ENCODE data around the gene S100A7A.
A peak's percentile ranks its signal among the peaks of the same experiment; 100 is the strongest.
"Not testable (repeated sequence)": the region's sequence is repeated elsewhere in the genome, so short reads cannot be mapped to it uniquely, and the experiment has no call there.

Gene S100A7A

GRCh38 chr1:153395776-153396175 is 20.5 kb upstream of the S100A7A start:
- DNase-seq (ENCODE audit: low read depth), result no peak

DNA sequence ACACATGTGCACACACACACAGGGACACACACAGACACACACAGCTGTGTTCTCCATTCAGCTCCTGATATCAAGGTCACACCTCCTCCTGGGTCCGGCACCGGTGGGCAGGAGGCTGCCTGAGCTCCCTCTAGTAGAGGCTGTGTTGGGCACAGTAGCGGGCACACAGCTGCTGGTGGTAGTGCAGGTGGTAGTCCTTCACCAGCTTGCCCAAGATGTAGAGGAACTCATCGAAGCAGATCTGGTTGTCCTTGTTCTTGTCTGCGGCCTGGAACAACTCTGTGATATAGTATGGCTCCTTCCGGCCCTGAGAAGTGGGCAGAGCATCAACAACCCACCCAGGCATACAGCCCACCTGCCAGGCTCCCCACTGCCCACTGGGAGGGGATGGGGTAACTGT is 19.9 kb upstream of the S100A7A start:
- DNase-seq (ENCODE audit: low read depth), result no peak

- no peak for DNase-seq (ENCODE audit: low read depth)
Measured at GRCh38 chr1:153397051-153397923, 19.0 kb upstream of the S100A7A start.

GRCh38 chr1:153397924-153398651 is 18.2 kb upstream of the S100A7A start:
- no peak for DNase-seq (ENCODE audit: low read depth)

GRCh38 chr1:153399401-153400055 is 16.8 kb upstream of the S100A7A start:
- DNase-seq (ENCODE audit: low read depth), result no peak

GRCh38 chr1:153400244-153400643 is 16.1 kb upstream of the S100A7A start:
- no peak for DNase-seq (ENCODE audit: low read depth)

- no peak for DNase-seq (ENCODE audit: low read depth)
Measured at GRCh38 chr1:153401461-153401860, 14.9 kb upstream of the S100A7A start.

DNA sequence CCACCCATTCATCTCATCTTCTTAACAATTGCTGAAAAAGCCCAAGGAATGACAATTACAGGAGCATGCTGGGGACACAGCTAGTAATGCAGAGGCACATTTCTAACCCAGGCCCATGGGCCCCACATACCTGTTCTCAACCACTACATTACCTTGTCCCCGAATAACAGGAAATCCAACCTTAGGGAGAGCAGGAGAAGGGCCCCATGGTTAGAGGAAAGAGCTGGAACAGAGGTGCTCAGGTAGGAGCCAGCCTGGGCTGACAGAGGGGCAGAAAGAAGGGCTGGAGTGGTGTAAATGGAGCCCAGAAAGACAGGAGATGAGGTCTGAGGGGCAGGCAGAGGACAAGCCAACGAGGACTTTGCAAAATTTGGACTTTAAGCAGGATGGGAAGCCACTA is 14.1 kb upstream of the S100A7A start:
- no peak for DNase-seq (ENCODE audit: low read depth)

DNA sequence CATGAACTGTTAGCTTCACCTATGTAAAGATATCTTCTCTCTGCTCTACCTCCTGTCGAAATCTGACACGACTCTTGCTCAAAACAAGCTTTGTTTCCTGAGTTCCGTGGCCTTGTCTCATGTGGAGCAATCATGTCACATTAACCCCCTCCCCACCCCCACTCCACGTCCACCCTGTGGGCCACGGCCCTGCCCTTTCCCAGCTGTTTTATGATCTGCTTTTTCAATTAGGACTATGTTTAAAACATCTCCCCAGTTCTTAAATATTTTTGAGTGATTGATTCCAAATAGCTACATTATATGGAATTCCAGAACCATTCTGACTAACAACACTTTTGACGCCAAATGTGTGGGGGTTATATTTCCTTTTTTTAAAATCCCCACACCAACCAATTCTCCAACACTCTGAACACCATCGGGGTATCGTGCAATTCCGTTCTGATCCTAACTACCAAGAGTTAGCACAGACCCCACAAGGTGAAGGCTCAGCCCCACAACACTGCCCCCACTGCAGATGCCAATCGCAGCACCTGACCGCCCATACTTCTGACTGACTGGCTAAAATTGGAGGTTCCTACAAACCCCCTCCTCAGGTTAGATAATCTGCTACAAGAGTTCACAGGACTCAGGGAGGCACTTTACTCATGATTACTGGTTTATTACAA is 12.8 kb upstream of the S100A7A start:
- no peak for DNase-seq (ENCODE audit: low read depth)

GRCh38 chr1:153404086-153404635 is 12.2 kb upstream of the S100A7A start:
- DNase-seq (ENCODE audit: low read depth), result no peak

GRCh38 chr1:153404768-153405167 is 11.6 kb upstream of the S100A7A start:
- no peak for DNase-seq (ENCODE audit: low read depth)

DNA sequence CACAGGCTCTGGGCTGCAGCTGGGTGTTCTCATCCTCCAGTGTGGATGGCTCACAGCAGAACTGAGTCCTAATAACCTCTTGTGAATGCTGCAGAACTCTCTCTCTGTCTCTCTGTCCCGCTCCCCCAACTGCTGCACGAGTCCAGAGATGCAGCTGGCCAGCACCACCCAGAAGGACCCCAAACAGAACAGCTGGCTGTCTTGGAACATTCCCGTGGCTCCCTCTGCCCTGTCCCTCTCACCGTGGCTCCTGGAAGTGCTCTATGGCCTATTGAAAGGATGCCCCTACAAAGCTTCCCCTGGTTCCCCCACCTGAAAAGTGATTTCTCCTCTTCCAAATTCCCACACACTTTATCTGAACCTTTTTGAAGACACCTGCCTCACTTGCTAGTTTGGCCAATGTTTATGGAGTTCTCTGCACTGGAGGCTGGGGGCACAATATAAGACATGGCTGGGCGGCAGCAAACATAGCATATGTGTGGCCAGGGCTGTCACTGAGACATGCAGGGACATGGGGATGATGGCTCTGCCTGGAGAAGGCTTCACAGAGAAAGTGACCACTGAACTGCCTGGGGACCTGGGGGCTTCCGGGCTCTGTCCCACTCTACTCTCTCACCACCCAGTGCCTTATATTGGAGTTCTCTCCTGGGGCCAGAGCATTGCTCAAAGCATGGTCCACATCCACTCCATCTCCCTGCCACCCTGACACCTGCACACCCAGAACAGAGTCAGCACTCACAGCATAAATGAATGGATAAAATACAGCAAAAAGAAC is 10.3 kb upstream of the S100A7A start:
- not testable (repeated sequence) for DNase-seq (ENCODE audit: low read depth)

DNA sequence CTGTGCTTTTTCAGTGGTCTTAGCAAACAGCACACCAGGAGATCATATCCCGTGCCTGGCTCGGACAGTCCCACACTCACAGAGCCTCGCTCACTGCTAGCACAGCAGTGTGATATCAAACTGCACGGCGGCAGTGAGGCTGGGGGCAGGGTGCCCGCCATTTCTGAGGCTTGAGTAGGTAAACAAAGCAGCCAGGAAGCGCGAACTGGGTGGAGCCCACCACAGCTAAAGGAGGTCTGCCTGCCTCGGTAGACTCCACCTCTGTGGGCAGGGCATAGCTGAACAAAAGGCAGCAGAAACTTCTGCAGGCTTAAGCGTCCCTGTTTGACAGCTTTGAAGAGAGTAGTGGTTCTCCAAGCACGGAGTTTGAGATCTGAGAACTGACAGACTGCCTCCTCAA is 9.0 kb upstream of the S100A7A start:
- DNase-seq (ENCODE audit: low read depth), result not testable (repeated sequence)

- DNase-seq (ENCODE audit: low read depth), result not testable (repeated sequence)
Measured at GRCh38 chr1:153413961-153414360, 2.4 kb upstream of the S100A7A start.

DNA sequence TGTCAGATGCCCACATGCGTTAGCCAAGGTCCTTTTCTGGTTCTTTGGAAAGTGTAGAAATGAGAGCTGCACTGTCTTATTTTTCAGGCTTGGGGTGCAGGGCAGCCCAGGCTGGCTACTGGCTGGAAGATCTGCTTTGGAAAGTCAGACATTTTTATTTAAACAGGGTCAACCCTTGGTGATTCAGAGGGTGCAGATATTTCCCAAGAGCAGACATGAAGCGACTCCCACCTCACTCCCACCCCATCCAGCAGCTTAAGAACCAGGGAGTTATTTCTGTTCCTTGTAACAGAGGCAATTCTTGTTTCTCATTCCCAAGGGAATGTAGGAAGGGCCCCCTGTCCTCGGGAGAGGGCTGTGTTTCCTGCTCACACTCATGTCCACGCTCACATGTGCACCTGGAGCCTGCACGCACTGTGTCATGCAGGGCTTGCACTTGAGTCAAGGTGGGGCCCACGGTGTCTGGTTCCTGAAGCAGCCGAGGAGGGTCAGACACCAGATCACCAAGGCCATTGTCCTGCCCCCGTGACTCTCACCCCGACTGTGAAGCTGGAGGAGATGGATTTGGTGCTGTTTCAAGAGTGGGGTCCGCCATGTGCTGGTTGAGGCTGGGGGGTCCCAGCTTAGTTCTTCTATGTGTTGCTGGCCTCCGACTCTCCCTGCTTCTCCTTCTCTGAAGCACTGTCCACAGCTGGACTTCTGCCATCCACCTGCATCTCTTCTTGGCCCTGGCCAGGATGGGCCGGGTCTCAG is 992 bp downstream of the S100A7A start:
- DNase-seq (ENCODE audit: low read depth), result no peak

- DNase-seq (ENCODE audit: low read depth), result not testable (repeated sequence)
Measured at GRCh38 chr1:153418758-153419435, 2.6 kb downstream of the S100A7A start.

DNA sequence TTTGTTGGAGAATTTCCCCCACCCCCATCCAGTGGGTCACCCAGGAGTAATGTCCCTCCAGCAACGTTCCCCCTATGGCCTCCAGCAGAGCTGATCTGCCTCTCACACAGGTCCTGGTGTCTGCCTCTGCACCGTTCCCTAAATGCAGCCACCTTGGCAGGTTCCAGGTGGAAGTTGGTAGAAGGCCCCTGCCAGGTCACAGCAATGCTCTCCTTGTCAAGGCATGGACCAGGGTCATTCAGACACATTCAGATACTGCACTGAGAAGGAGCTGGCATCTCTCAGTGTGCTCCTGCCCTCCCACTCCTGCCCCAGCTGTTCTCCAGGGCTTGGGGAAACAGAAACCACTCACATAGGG is 3.1 kb downstream of the S100A7A start:
- not testable (repeated sequence) for DNase-seq (ENCODE audit: low read depth)

- DNase-seq (ENCODE audit: low read depth), result no peak
Measured at GRCh38 chr1:153420306-153420705, 4.0 kb downstream of the S100A7A start.

GRCh38 chr1:153422450-153423068 is 6.2 kb downstream of the S100A7A start:
- peak; percentile 42 for DNase-seq (ENCODE audit: low read depth)
